Gastroesophageal sphincter (tissue), 4 donors: ENCODE data around the gene KLRG1. TPM values are rescaled to one million over a fixed set of nuclear protein-coding genes. Genes with fewer than 3 reads are reported as not detected.

Experiments used
- ATAC-seq: fragments of 150-250 bp; one replicate; pipeline ENCODE4 v1.9.1; 2016; ENCODE audit warnings: mild to moderate bottlenecking, moderate library complexity
- H3K27ac ChIP-seq, 4 donors: fragments of 200-600 bp; sonication (generic) in 3 of 4; 1 replicate in 3 of 4; 2 replicates in 1 of 4; pipeline ENCODE4 v1.5.1; 2016 to 2019
- H3K27me3 ChIP-seq: fragments of 200-600 bp; sonication (generic); one replicate; pipeline ENCODE4 v1.5.1; 2019
- H3K36me3 ChIP-seq, 2 donors: fragments of 200-600 bp; sonication (generic); one replicate each; pipeline ENCODE4 v1.5.1; 2019; ENCODE audit warnings: control low read depth in 1 of 2
- H3K4me1 ChIP-seq, 3 donors: fragments of 200-600 bp; sonication (generic); 1 replicate in 2 of 3; 2 replicates in 1 of 3; pipeline ENCODE4 v1.5.1; 2016 to 2019; ENCODE audit warnings: control low read depth in 2 of 3
- H3K4me3 ChIP-seq, 2 donors: fragments of 200-600 bp; sonication (generic); one replicate each; pipeline ENCODE4 v1.5.1; 2019; ENCODE audit warnings: mild to moderate bottlenecking in 1 of 2, moderate library complexity in 1 of 2
- H3K9me3 ChIP-seq, 3 donors: fragments of 200-600 bp; sonication (generic); one replicate each; pipeline ENCODE4 v1.5.1; 2017 to 2019; ENCODE audit warnings: control low read depth in 2 of 3
- EP300 ChIP-seq: sonication (generic); formaldehyde crosslinking; IDR thresholded peaks from one replicate; pipeline ENCODE4 v1.6.1; 2017; ENCODE audit warnings: antibody characterized with exemption, mild to moderate bottlenecking
- POLR2A ChIP-seq, 2 donors: fragments of 450-650 bp; IDR thresholded peaks; one replicate each; pipeline ENCODE4 v1.6.1; 2017; ENCODE audit warnings: antibody characterized with exemption in 2 of 2, mild to moderate bottlenecking in 2 of 2, moderate library complexity in 1 of 2
- POLR2AphosphoS5 ChIP-seq: sonication (generic); formaldehyde crosslinking; IDR thresholded peaks from one replicate; pipeline ENCODE4 v1.6.1; 2017; ENCODE audit warnings: antibody characterized with exemption
- WGBS, 2 donors: methylation state at CpG; one replicate each; pipeline ENCODE4 v1.1.5; 2018; ENCODE audit warnings: low coverage in 1 of 2; 5-methylcytosine and 5-hydroxymethylcytosine counted together
- total RNA-seq, 4 donors: library from RNA; depleted of rRNA; stranded (reverse); fragments of >200 nt; gene quantifications; one replicate each; pipeline ENCODE4 v1.1.0, GENCODE V29; 2016
- TF ChIP-seq, protein P1 (sequence below), 4 experiments: fragments of 200-600 bp in 2 of 4; fragments of 450-650 bp in 2 of 4; sonication (generic) in 1 of 4; IDR thresholded peaks; one replicate each; pipeline ENCODE4 v1.5.1; 2017 to 2019; ENCODE audit warnings: antibody characterized with exemption in 4 of 4, mild to moderate bottlenecking in 2 of 4, moderate library complexity in 2 of 4

KLRG1 gene
- total RNA-seq, 4 donors from 2014 or later, result 0.45 to 5.7 (median 1.6) TPM; not detected in 1

DNA sequence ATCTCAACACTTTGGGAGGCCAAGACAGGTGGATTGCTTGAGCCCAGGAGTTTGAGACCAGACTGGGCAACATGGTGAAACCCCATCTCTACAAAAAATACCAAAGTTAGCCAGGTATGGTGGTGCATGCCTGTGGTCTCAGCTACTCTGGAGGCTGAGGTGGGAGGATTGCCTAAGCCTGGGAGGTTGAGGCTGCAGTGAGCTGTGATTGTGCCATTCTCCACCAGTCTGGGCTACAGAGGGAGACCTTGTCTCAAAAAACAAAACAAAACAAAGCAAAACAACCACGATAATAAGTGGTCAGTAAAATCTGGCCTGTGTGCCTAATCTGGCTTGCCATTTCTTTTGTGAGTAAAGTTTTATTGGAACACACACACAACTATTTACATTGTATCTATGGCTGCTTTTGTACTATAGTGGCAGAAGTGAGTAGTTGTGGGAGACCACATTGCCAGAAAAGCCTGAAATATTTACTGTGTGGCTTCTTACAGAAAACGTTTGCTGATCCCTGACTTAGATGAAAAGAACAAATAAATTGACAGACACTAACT, 19.4 kb upstream of the KLRG1 start:
- peaks cover 0 to 50% (median 0%) of the 10 kb centered on the region in 3 donors for H3K9me3 ChIP-seq
- no peak overlapping the region for H3K27ac ChIP-seq
- no peak for ATAC-seq
- 15 to 61% methylated on average over 1 to 2 of the region's 2 CpGs for WGBS, 2 donors
- no peaks in the 10 kb centered on the region for H3K36me3 ChIP-seq
- H3K4me1 ChIP-seq, result no peaks in the 10 kb centered on the region
- no peak overlapping the region for H3K4me3 ChIP-seq
- TF ChIP-seq, protein P1, sequence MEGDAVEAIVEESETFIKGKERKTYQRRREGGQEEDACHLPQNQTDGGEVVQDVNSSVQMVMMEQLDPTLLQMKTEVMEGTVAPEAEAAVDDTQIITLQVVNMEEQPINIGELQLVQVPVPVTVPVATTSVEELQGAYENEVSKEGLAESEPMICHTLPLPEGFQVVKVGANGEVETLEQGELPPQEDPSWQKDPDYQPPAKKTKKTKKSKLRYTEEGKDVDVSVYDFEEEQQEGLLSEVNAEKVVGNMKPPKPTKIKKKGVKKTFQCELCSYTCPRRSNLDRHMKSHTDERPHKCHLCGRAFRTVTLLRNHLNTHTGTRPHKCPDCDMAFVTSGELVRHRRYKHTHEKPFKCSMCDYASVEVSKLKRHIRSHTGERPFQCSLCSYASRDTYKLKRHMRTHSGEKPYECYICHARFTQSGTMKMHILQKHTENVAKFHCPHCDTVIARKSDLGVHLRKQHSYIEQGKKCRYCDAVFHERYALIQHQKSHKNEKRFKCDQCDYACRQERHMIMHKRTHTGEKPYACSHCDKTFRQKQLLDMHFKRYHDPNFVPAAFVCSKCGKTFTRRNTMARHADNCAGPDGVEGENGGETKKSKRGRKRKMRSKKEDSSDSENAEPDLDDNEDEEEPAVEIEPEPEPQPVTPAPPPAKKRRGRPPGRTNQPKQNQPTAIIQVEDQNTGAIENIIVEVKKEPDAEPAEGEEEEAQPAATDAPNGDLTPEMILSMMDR (IDR thresholded peaks at IDR 0.05), result no peak
- TF ChIP-seq POLR2AphosphoS5 (no peak), EP300 (no peak), POLR2A (IDR thresholded peaks at IDR 0.05) (no peak)
- no peaks in the 10 kb centered on the region for H3K27me3 ChIP-seq

DNA sequence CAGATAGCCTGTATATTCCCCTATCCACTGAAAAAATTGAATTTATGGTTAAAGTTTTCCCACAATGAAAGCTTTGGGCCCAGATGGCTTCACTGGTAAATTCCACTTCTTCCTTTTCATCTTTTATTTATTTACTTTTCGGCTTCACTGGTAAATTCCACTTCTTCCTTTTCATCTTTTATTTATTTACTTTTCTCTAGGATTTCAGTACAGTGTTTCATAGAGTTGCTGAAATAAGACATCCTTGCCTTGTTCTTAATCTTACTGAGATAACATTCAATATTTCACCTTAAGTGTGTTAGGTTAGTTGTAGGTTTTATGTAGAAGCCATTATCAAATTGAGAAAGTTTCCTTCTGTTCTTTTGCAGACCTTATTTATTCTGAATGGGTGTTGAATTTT, 18.9 kb upstream of the KLRG1 start:
- H3K36me3 ChIP-seq, result no peaks in the 10 kb centered on the region
- no peak for ATAC-seq
- peaks cover 0 to 55% (median 0%) of the 10 kb centered on the region in 3 donors for H3K9me3 ChIP-seq
- H3K27ac ChIP-seq, result no peak overlapping the region
- WGBS, 2 donors, result 57% methylated on average over 1 of the region's 1 CpG; no CpG with 5 or more reads in 1 of the 2 donors
- H3K4me1 ChIP-seq, result no peaks in the 10 kb centered on the region
- no peak for TF ChIP-seq POLR2AphosphoS5
- TF ChIP-seq, protein P1 (IDR thresholded peaks at IDR 0.05), result no peak
- TF ChIP-seq EP300, result no peak
- H3K27me3 ChIP-seq, result no peaks in the 10 kb centered on the region
- no peak overlapping the region for H3K4me3 ChIP-seq

DNA sequence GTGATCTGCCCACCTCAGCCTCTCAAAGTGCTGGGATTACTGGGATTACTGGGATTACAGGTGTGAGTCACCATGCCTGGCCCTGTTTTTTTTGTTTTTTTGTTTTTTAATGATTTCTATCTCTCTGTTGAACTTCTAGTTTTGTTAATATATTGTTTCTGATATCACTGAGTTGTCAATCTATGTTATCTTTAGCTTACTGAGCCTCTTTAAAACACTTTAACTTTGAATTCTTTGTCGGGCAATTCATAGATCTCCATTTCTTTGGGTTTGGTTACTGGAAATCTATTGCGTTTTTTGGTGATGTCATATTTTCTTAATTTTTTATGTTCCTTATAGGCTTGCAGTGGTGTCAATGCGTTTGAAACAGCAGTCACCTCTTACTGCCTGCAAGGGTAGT, 9.2 kb upstream of the KLRG1 start:
- 93% methylated on average over 3 of the region's 3 CpGs; no CpG with 5 or more reads in 1 of the 2 donors for WGBS, 2 donors
- TF ChIP-seq, protein P1 (IDR thresholded peaks at IDR 0.05), result no peak
- no peak for TF ChIP-seq POLR2A (IDR thresholded peaks at IDR 0.05)
- TF ChIP-seq EP300, result no peak
- TF ChIP-seq POLR2AphosphoS5, result no peak
- Histone ChIP-seq H3K27ac (no peak overlapping the region), H3K9me3 (peaks cover 0 to 50% (median 0%) of the 10 kb centered on the region in 3 donors), H3K27me3 (no peaks in the 10 kb centered on the region), H3K4me1 (no peaks in the 10 kb centered on the region), H3K36me3 (peaks cover 0 to 5% of the 10 kb centered on the region in 2 donors), H3K4me3 (no peak overlapping the region)
- no peak for ATAC-seq

DNA sequence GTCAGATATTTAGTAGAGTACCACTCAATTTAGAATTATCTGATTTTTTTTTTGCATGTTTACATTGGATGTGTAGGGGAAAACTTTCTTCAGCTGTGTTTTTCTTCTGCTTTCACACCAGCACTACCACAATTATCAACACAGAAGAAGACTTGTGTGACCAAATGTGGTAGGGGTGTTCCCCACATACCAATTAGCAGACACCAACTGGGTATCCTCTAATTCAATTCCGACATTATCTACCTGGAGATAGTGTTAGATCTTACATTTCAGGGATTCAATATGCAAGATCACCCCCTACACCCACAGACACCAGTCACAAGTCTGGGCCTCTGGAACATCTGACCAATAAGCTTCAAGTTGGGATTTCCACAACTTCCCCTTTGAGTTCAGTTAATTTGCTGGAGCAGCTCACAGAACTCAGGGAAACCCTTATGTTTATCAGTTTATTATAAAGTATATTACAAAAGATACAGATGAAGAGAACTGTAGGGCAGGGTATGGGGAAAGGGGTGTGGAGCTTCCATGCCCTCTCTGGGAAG, 4.1 kb upstream of the KLRG1 start:
- H3K36me3 ChIP-seq, result peaks cover 0 to 5% of the 10 kb centered on the region in 2 donors
- no peaks in the 10 kb centered on the region for H3K27me3 ChIP-seq
- H3K4me1 ChIP-seq, result no peaks in the 10 kb centered on the region
- no peak overlapping the region for H3K27ac ChIP-seq
- peaks cover 0 to 8% (median 0%) of the 10 kb centered on the region in 3 donors for H3K9me3 ChIP-seq
- ATAC-seq, result no peak
- 89 to 92% methylated on average over 1 of the region's 1 CpG for WGBS, 2 donors
- TF ChIP-seq EP300 (no peak), POLR2AphosphoS5 (no peak), POLR2A (IDR thresholded peaks at IDR 0.05) (no peak)
- TF ChIP-seq, protein P1 (IDR thresholded peaks at IDR 0.05), result no peak
- H3K4me3 ChIP-seq, result no peak overlapping the region

DNA sequence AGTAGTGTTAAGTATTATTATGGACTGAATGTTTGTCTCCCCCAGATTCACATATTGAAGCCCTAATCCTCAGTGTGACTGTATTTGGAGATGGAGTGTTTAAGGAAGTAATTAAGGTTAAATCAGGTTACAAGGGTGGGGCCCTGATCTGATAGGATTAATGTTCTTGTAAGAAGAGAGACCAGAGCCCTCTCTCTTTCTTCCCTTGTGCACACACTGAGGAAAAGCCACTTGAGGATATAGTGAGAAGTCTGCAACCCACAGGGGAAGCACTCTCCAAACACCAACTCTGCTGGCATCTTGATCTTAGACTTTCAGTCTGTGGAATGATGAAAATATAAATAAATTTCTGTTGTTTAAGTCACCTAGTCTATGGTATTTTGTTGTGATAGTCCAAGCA, 2.2 kb upstream of the KLRG1 start:
- TF ChIP-seq POLR2A (IDR thresholded peaks at IDR 0.05) (no peak), POLR2AphosphoS5 (no peak), EP300 (no peak)
- TF ChIP-seq, protein P1 (IDR thresholded peaks at IDR 0.05), result no peak
- no peaks in the 10 kb centered on the region for H3K36me3 ChIP-seq
- no peaks in the 10 kb centered on the region for H3K4me1 ChIP-seq
- no peak overlapping the region for H3K4me3 ChIP-seq
- no peak overlapping the region for H3K27ac ChIP-seq
- H3K27me3 ChIP-seq, result no peaks in the 10 kb centered on the region
- no peaks in the 10 kb centered on the region for H3K9me3 ChIP-seq
- ATAC-seq, result no peak
